Fibroblast of skin of left biceps (primary cell): Measurements from ENCODE around the gene CCDC116.
"Not testable (repeated sequence)": the region's sequence is repeated elsewhere in the genome, so short reads cannot be mapped to it uniquely, and the experiment has no call there.

Experiments
- DNase-seq, 2 experiments: peaks; one replicate each; pipeline ENCODE4 v3.0.0-alpha.2; 2013; ENCODE audit warnings: low read depth in 2 of 2

CCDC116 gene, protein sequence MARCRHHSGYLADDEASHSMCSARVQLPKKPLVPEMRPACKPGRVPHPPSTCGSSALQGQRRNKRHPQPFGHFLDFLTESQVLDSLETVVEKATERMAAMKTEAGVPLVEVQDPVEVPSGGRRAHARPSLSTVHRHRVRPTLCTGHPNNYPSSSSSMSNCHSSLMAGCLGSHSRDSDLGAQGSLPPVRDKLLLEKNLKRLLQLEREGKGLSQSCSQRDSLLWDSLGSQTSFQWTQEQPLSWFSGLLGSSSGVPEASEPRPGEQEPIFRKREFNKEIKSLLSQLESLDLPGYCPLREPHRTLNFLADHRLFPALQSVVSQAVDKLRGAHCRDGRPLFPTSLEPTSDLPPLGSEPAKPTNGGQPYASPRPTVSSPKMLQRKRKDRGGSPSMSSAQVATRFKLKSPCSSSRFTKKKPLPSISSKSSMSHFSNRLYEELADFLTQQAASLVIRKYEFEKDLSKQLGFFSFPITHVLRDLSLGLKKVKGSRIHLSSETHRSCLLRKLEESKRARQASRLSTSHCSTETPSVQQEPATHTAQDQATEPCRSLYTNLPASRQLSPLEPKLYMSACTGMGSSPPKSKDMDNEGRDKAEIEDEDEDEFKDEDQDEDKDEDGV

DNA sequence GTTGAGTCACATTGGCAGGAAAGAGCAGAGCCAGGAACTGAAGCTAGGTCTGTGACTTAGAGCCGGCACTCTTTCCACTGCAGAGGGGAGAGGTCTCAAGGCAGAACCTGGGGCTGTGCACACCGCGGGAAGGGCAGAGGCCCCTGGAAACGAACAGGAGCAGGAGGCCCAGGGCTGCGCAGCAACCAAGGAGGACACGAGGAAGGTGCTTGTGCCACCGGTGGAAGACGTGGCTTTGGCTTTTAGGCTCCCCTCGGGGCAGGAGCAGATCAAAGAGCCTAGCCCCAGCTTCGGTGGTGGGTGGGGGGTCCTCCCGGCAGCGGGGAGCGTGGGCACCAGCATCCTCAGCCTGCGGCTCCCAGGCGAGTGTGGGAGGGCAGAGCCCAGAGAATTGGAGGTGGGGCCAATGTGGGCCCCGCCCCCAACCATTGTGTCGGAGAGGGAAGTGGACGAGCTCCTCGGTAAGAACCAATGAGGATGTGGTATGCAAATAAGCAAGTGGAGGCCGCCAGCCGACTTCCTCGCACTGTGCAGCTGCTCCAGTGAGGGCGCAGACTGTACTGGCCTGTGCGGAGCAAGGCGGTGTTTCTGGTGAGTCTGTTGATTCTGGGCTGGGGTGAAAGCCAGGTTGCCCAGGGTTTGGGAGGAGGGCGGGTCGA lies at the start of gene CCDC116:
TSS of gene CCDC116 (plus strand) at position 524 of the 659 bp plus-strand sequence. CDS start 422 bp downstream, outside the sequence.
- no peak for DNase-seq

DNA sequence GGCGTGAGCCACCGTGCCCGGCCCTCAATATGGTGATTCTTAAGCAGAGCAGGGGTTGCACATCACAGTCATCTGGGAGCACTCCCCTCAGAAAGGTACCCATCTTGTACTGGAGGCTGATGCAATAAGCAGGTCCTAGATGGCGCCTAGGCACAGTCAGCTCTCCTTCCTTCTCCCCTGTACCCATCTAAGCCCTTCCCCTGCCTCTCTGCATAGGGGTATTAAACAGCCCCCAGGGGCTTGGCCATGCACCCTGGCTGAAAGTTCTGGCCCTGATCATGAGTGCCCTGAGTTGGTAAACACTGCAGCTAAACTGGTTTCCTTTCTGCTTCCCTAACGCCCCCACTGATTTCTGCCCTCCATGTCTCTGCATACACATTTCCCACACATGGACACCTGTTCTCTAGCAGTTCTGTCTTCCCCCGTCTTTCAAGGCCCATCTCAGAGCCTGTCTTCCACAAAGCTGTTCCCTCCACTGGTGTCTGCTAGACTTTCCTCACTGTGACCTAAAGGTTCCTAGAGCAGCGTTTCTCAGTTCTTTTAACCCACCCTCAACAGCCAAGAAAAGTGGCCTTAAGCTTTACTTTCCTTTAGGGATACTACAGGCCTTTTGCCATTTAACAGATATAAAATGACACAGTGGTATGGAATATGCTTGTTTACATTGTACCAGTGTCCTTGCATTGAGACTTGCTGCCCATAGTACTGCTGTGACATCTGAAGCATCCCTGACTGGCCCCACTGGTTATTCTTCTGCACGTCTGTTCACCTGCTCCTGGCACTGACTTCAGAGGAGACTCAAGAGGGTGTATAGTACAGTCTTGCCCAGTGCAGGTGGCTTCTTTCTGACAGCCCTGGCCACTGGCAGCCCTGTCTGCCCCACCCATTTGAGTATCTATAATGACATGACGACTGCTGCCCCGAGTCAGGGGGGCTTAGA lies 49.5 kb upstream of the CCDC116 start:
- DNase-seq, result no peak

DNA sequence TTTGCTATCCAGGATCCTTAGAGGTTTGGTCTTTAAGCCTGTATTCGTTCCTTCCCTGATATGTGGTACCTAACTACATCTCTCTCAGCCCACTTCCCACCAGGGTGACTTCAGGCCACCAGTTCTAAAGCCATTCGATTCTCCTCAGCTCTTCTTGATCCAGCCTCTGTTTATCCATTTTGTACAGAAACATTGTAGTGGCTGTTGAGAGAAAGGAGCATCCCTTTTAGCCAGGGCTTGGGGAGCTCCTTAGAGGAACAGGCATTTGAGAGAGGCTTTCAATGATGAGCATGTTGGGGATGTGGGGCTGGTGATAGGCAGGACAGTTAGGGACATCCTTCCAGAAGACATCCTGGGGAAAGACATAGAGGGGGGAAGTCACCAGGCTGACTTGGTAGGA lies 47.2 kb upstream of the CCDC116 start:
- no peak for DNase-seq

DNA sequence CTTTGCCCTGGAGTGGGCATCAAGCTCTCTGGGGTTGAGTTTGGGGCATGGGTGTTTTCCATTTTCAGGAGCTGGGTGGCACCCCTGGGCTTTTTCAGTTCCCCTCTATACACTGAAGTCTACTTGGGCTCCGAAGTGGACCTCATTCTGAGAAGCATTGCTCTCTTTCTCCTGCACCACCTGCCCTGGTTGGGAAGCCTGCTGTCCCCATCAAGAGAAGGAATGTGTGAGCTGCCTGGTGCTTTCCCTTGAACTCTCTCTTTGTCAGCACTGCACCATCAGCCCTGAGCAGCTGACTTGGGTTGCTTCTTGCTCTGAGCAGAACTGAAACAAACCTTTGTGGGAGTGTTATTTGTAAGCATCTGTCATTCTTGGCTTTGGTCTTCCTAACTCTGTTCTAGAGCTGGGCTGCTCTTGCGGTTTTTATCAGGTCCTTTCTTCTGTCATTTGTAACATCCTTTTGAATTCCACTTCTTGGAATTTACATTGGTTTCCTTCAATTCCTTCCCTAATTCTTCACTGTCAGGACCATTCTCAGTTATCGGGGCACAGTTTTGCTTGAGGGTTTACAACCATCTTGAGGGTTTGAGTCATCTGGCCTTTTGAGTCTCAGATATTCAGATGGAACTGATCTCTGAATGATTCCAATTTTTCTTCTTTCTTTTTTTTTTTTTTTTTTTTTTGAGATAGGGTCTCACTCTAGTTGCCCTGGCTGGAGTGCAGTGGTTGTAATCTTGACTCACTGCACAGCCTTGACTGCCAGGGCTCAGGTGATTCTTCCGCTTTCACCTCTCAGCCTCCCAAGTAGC lies 44.6 kb upstream of the CCDC116 start:
- no peak for DNase-seq

DNA sequence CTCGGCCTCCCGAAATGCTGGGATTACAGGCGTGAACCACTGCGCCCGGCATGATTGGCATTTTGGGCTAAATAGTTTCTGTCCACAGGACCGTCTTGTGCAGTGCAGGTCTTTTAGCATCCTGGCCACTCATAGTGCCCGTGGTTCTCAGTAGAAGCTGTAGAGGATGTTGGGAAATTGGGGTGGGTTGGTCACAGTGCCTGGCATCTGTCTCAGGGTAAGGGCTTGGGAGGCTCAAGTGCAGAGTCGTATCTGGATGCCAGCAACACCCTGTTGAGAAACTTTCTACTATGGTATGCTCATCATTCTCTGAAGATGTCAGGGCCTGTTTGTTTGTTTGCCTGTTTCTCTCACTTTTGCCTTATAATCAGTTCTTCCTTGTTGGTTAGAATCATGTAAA lies 43.2 kb upstream of the CCDC116 start:
- no peak for DNase-seq

DNA sequence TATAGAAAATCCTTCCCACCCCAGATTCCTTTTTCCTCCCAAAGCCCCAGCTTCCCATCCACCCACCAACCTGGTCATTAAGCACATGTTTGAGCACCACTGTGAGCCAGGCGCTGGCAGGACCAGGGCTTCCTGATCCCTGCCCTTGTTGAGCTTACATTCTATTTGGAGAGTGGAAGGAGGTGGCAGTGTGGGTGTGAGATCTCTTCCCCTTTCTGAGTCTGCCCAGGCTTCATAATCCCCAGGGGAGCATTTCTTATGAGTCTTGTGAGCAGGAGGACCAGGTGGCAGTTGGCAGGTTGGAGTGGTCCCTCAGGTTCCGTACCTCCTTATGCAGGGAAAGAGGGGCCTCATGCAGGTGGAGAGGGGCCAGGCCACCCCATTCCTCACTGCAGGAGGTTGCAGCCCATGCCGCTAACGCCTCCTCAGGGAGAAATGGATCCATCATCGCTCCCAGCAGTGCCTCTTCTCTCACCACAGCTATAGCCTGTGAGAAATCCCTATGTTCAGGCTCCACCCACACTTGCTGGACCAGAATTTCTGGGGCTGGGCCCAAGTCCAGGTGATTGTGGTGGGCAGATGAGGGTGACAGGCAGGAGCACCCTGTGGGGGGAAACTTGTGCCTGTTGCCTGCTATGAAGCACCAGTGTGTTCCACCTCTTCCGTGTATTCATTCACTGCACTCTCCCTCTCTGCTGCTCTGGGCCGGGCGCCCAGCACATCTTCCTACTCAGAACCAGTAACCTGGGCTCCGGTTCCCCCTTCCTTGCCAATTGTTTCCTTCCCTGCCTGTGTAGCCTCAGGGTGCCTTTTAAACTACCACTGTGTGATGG lies 41.5 kb upstream of the CCDC116 start:
- no peak for DNase-seq

DNA sequence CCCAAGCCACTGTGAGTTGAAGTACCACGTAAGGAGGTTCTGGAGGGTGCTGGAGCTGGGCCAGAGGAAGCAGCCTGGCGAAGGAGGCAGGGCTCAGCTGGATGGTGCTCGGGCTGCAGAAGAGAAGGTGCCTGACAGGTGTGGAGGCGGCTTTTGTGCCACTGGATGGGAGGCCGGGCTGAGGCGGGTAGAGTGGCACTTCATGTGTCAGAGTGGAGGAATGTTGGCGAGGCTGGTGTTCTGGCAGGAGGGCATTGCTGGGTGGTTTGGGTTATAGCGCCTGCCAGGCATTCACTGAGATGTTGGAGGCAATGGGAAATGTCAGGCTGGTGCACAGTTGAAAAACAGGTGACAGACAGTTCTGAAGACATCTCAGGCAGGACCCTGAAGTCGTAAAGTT lies 40.9 kb upstream of the CCDC116 start:
- DNase-seq, result no peak

DNA sequence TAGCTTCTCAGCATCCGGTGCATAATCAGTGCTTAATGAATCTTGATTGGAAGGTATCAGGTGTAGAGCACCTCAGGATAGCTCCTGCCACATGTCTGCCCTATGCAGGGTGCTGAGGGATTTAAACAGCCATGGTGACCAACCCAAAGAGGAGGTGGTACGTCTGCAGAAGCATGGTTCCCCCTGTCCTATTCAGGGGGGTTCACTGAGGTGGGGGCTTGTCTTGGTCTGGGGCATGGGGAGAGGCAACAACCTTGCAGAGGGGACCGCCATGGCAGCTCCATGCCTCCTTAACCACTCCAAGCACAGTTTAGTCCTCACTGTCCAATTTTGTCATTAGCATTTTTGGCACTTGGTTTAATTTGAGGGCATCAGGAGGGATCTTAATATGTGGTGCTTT lies 40.1 kb upstream of the CCDC116 start:
- DNase-seq, result no peak

DNA sequence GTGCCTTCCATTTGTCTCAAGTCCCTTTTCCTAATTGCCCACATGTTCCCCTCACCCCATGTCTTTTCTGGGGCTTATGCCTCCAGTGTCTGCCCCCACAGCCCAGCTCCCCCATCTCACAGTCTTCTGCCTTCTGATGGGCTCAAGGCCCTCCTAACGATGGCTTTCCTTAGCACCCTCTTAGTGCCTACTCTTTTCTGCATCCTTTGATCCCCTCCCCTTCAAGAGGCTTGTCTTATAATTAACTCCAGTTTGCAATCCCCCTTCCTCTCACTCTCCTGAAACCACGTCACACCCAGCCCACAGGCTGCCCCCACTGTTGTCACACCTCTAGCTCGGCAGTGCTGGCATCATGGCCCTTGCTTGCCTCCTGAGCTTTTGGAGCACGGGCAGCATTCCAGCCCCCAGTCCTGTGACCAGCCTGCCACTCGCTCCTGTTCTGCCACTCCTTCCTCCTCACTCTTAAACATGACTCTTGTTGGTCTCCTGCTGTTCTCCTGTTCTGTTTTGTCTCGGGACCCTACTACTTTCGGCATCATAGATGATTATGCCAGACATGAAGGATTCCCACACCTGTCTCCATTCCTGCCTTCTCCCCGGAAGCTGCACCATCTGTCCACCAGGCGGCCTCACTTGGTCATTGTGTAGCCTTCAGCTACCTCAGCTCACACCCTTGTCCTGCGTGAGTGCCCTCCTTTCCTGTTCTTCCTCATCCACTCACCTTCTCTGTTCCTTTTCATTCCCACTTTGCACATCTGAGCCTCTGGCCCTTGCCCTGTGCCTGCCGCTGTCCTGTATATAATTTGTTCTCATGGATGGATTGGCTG lies 38.9 kb upstream of the CCDC116 start:
- no peak for DNase-seq

DNA sequence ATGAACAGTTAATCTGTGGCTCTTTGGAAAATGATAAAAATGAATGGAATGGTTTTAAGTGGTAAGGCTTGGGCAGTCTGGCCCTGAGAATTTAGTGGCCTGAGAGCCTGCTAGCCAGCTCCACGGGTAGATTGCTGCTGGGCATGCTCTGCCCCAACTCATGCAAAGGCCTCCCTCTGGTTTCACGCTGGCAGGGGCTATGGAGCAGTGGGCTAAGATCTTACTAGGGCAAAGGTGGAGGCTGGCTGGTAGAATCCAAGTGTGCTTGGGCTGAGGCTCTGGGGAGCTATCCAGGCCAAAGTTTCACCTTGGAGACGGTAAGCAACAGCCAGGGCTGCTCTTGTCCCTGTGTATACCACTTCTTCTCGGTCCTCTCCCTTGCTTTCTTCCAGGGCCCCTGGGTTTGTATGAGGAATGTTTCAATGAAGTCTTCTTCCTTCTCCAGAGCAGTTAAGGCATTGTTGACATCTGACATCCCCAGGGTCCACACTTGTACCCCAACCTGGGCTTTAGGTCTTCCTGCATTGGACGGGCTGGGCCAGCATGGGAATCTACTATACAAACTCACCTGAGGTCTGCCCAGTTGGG lies 37.6 kb upstream of the CCDC116 start:
- no peak for DNase-seq

DNA sequence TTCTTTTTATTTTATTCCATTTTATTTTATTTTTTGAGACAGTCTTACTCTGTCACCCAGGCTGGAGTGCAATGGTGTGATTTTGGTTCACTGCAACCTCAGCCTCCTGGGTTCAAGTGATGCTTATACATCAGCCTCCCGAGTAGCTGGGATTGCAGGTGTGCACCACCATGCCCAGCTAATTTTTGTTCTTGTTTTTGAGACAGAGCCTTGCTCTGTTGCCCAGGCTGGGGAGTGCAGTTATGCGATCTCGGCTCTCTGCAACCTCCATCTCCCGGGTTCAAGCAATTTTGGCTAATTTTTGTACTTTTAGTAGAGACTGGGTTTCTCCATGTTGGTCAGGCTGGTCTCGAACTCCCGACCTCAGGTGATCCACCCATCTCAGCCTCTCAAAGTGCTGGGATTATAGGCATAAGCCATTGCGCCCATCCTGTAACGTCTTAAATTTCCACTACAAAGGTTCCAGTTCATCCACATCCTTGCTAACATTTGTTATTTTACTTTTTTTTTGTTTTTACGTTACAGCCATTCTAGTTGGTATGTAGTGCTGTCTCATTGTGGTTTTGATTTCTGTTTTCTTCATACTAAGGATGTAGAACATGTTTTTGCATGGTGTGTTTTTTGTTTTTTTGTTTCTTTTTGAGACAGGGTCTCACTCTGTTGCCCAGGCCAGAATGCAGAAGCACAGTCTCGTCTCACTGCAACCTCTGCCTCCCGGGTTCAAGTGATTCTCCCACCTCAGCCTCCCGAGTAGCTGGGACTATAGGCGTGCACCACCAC lies 36.0 kb upstream of the CCDC116 start:
- DNase-seq, result not testable (repeated sequence)

DNA sequence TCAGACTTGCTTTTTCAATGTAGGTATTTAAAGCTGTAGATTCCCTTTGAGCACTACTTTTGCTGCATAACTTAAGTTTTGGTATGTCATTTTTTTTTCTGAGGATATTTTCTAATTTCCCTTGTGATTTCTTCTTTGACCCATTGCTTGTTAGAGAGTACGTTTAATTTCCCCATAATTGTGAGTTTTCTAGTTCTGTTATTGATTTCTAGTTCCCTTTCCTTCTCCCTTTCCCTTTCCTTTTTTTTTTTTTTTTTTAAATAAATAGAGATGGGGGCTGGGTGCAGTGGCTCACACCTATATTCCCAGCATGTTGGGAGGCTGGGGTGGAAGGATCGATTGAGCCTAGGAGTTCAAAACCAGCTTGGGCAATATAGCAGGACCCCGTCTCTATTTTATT lies 34.3 kb upstream of the CCDC116 start:
- DNase-seq, result no peak

DNA sequence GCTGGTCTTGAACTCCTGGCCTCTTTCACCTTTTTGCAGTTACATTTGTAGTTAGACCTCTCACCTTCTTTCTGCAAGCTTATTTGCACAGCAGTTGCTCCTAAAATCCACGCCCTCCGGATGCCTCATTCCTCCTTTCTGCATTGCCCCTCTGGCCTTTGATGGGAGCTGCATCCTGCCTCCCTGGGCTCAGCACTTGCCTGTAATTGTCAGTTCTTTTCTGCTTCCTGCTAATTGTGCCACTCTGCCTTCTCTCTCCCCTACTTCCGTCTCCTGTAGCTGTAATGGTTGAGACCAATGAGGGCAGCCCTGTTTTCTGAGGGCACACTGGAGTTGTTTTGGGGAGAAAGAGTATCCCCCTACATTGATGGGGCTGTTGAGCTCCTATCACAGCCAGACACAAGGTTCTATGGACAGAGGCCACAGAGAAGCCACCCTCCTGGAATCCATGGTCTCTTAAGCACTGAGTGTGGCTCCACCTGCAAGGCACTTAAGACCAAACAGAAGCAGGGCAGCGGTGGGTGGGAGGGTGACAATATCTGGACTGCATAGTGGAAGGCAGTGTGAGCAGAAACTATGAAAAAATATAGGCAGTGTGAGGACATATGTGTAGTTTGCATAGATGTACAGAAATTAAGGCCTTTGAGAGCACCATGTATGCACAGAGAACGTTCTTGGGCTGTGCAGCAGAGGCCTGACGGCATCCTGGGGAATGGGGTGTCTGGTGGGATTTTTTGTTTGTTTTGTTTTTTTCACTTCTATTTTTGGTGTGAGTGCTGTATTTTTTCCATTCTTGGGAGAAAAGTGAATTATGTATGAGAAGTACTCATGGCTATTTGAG lies 33.3 kb upstream of the CCDC116 start:
- DNase-seq, result no peak

DNA sequence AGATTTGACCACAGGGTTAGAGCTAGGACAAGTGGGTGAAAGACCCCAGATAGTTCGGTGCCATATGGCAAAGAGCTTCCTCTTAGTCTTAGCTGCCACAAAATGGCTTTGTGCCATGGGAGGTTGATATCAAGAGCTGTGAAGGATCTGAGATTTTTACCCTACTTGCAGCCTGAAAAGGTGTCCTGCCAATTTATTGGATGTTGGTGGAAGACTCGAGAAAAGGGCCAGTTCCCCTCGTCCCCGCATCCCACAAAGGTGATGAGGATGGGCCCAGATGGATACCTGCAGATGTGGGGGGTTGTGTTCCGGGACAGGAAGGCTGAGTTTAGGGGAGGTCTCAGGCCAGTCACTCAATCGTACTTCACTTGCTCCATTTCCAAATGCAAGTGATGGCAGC lies 30.0 kb upstream of the CCDC116 start:
- no peak for DNase-seq

DNA sequence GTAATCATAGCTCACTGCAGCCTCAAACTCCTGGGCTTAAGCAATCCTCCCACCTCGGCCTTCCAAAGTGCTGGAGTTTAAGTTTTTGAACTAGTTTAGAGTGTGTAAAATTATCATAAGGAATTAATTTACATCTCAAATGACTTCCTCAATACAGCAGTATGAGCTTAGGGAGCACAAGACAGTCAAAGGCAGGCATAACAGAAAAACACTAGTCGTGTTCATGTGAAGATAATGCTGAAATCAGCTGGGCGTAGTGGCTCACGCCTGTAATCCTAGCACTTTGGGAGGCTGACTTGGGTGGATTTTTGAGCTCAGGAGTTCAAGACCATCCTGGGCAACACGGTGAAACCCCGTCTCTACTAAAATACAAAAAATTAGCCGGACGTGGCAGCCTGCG lies 28.6 kb upstream of the CCDC116 start:
- DNase-seq, result no peak

DNA sequence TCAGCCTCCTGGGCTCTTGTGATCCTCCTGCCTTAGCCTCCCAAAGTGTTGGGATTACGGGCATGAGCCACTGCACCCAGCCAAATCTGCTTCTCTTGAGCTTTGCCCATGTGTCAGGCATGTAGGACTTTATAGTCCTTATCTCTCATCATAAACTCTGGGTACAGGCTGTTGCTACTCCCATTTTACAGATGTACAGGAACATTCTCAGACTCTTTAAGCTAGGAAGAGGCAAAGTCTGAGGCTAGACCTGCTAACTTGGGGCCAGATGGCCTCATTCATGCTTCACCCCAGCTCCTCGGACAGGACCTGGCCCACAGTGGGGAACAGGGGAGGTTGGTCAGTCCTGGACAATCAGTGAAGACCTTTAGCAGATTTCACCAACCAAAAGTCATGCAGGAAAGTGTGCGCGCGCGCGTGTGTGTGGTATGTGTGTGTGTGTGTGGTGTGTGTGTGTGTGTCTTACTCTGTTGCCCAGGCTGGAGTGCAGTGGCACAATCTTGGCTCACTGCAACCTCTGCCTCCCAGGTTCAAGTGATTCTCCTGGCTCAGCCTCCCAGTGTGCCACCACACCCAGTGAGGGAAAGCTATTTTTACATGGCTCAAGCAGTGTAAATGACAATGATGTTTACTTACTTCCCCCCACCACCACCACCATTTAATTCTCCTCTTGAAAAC lies 26.5 kb upstream of the CCDC116 start:
- DNase-seq, result no peak

DNA sequence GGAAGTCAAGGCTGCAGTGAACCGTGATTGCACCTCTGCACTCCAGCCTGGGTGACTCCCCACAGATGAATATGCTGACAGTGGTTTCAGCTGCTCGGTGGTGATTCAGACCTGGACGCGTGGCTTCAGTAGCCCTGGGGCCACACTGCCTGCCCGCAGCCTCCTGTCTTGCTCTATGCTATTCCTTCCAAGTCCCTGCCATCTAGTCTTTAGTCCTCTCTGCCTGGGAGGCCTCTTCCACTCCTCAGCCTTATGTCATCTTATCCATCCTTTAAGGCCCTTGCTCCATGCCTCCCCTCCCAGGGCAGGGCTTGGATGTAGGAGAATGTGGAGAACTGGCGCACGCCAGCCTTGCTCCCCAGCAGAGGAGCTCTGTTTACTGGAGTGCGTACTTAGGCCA lies 25.8 kb upstream of the CCDC116 start:
- no peak for DNase-seq
